Measurements from ENCODE around the gene GDI1. TPM values are rescaled to one million over a fixed set of nuclear protein-coding genes. Genes with fewer than 3 reads are reported as not detected.

GDI1 gene
- total and polyA plus RNA-seq, 2 of the 4 experiments (the other 2 are of a cell fraction), result 113 to 291 TPM

GRCh38 chrX:154408659-154409221, 28.2 kb upstream of the GDI1 start:
- in situ Hi-C loops (cut with MboI; ENCODE audit: low sequenced_read_pairs) (no loop called here), intact Hi-C loops (cut with micrococcal nuclease) (loop anchor here (1.0 kb wide), 1 partner anchor 36 kb away; the partner anchor contains the start of gene FAM50A), dilution Hi-C loops (cut with HindIII; ENCODE audit: low sequenced_read_pairs, unreplicated experiment) (no loop called here)
- peak overlapping the region; percentile 68 for H3K23ac ChIP-seq (ENCODE audit: low read depth, low read length)
- peak overlapping the region; percentile 26 to 87; a peak in 2 of 4 replicates for H4K8ac ChIP-seq (ENCODE audit: low read depth in 2 of 2, low read length in 2 of 2)
- H3K56ac ChIP-seq (ENCODE audit: extremely low read depth, insufficient read depth, low read length), result 0 out of 2 replicates have a peak overlapping the region, but pooled peaks have one; percentile 34
- WGBS, 2 experiments (ENCODE audit: extremely low coverage in 2 of 2, insufficient read length in 1 of 2), result 55% methylated on average over 4 of the region's 10 CpGs; no CpG with 5 or more reads in 1 of the 2 experiments
- H3K14ac ChIP-seq (replicated peaks; ENCODE audit: low read depth, low read length), result peak overlapping the region; percentile 84
- H3K27me3 ChIP-seq (ENCODE audit: control insufficient read depth, insufficient read depth, low read length), result no peaks in the 10 kb centered on the region
- peak overlapping the region; percentile 77; the same call in 1 of the 2 replicates for H4K91ac ChIP-seq (ENCODE audit: insufficient read depth, low read depth, low read length)
- peak overlapping the region; percentile 86 for H2AK5ac ChIP-seq (ENCODE audit: low read depth, low read length)
- DNase-seq (no peak), ATAC-seq (ENCODE audit: low read depth) (no peak)
- peak overlapping the region; percentile 89 for H3K9ac ChIP-seq (ENCODE audit: low read depth, low read length)
- H3K79me1 ChIP-seq (ENCODE audit: low read depth in 1 of 2, low read length in 2 of 2), result peaks cover 6 to 26% of the 10 kb centered on the region in 2 experiments; a peak in 3 of 4 replicates
- no peak overlapping the region for H2BK20ac ChIP-seq (ENCODE audit: low read depth, low read length)
- H2AFZ ChIP-seq (replicated peaks; ENCODE audit: low read length, poor library complexity), result peak overlapping the region; percentile 82
- CTCF ChIA-PET, result no interaction called here
- POLR2A ChIA-PET (ENCODE audit: unreplicated experiment), result no interaction called here
- no peaks in the 10 kb centered on the region for H3K9me3 ChIP-seq (ENCODE audit: control insufficient read depth, insufficient read depth, low read length)
- peak overlapping the region; percentile 90 for H2AK9ac ChIP-seq (replicated peaks; ENCODE audit: low read depth, low read length, poor library complexity)
- H3K9me1 ChIP-seq (ENCODE audit: insufficient read depth, low read length), result peaks cover 3% of the 10 kb centered on the region; the same call in 1 of the 2 replicates
- no peaks in the 10 kb centered on the region for H4K20me1 ChIP-seq (ENCODE audit: insufficient read depth, low read length)
- peak overlapping the region; percentile 84 for H2BK5ac ChIP-seq (ENCODE audit: low read depth, low read length, poor library complexity, severe bottlenecking)
- peak overlapping the region; percentile 81 for H4K5ac ChIP-seq (ENCODE audit: low read depth, low read length)
- peak overlapping the region; percentile 93 for H3K4ac ChIP-seq (ENCODE audit: low read depth, low read length)
- peak overlapping the region; percentile 76 for H2BK120ac ChIP-seq (ENCODE audit: low read depth, low read length)
- peak overlapping the region; percentile 48; the same call in 1 of the 3 replicates for H2BK15ac ChIP-seq (ENCODE audit: low read depth, low read length)
- H3K18ac ChIP-seq (ENCODE audit: low read depth, low read length), result peak overlapping the region; percentile 73
- peaks cover 4% of the 10 kb centered on the region for H3K4me1 ChIP-seq (ENCODE audit: control insufficient read depth, insufficient read depth, low read length)
- H3K4me3 ChIP-seq (ENCODE audit: insufficient read depth, low read depth, low read length), result peak overlapping the region; percentile 76
- TF ChIP-seq POLR2A (IDR thresholded peaks at IDR 0.05; ENCODE audit: low read depth, low read length) (0 out of 2 replicates have a peak, but pooled peaks have one; percentile 6), RFX5 (IDR thresholded peaks at IDR 0.05; ENCODE audit: low read depth, low read length) (no peak)
- peaks cover 3% of the 10 kb centered on the region; the same call in 1 of the 2 replicates for H3K36me3 ChIP-seq (ENCODE audit: control insufficient read depth, insufficient read depth, low read length)
- no TSS peak for BruUV-seq (replicated peaks)
- H3K4me2 ChIP-seq (ENCODE audit: low read depth, low read length), result peak overlapping the region; percentile 90
- peak overlapping the region; percentile 92 for H3K27ac ChIP-seq (ENCODE audit: insufficient read depth, low read length)
